Retinal pigment epithelial cell (primary cell): Measurements from ENCODE around the gene LIX1L.

Experiments used
- DNase-seq: peaks from one replicate; pipeline ENCODE4 v3.0.0-alpha.2; 2010; ENCODE audit warnings: low read depth
- H3K4me3 ChIP-seq: 2 replicates; pipeline ENCODE4 v1.5.1; 2011; ENCODE audit warnings: mild to moderate bottlenecking, low read length, control low read depth, moderate library complexity
- CTCF ChIP-seq: conservative IDR thresholded peaks from 2 replicates; pipeline ENCODE4 v1.5.1; 2011; ENCODE audit warnings: low read depth, low read length, control low read depth, inconsistent platforms

LIX1L gene

GRCh38 chr1:145901312-145902021 is 56.4 kb downstream of the LIX1L start:
- TF ChIP-seq CTCF: peak; percentile 25
- no peak for DNase-seq
- H3K4me3 ChIP-seq: no peak overlapping the region

- no peak for TF ChIP-seq CTCF
- no peak overlapping the region for H3K4me3 ChIP-seq
- DNase-seq: no peak
These were observed 59.1 kb downstream of the LIX1L start for GRCh38 chr1:145898756-145899155.

- no peak for DNase-seq
- no peak overlapping the region for H3K4me3 ChIP-seq
- no peak for TF ChIP-seq CTCF
These were observed 59.8 kb downstream of the LIX1L start for GRCh38 chr1:145897969-145898368.

GRCh38 chr1:145895471-145895870 is 62.3 kb downstream of the LIX1L start:
- no peak for TF ChIP-seq CTCF
- no peak for DNase-seq
- H3K4me3 ChIP-seq: no peak overlapping the region

GRCh38 chr1:145893306-145894055 is 64.3 kb downstream of the LIX1L start:
- no peak for DNase-seq
- no peak overlapping the region for H3K4me3 ChIP-seq
- no peak for TF ChIP-seq CTCF

GRCh38 chr1:145892486-145893087 is 65.2 kb downstream of the LIX1L start:
- peak overlapping the region; percentile 9 for H3K4me3 ChIP-seq
- no peak for TF ChIP-seq CTCF
- DNase-seq: peak; percentile 43
